Brain pericyte (primary cell): ENCODE data around the gene SREBF2.

Experiments
- DNase-seq: peaks from one replicate; pipeline ENCODE4 v3.0.0-alpha.2; 2012; ENCODE audit warnings: low read depth, low spot score

SREBF2 gene

GRCh38 chr22:41908411-41909309 is 75.8 kb downstream of the SREBF2 start:
- no peak for DNase-seq

GRCh38 chr22:41909310-41910049 is 76.6 kb downstream of the SREBF2 start:
- no peak for DNase-seq

- DNase-seq = no peak
These were observed 77.4 kb downstream of the SREBF2 start for GRCh38 chr22:41910050-41911000.

- DNase-seq = no peak
These were observed 78.2 kb downstream of the SREBF2 start for GRCh38 chr22:41911001-41911611.

- no peak for DNase-seq
These were observed 79.6 kb downstream of the SREBF2 start for GRCh38 chr22:41912338-41913039.

GRCh38 chr22:41913040-41913719 is 80.3 kb downstream of the SREBF2 start:
- DNase-seq = no peak

- DNase-seq = no peak
These were observed 81.1 kb downstream of the SREBF2 start for GRCh38 chr22:41913842-41914534.

- DNase-seq = no peak
These were observed 81.7 kb downstream of the SREBF2 start for GRCh38 chr22:41914611-41915034.

GRCh38 chr22:41915035-41915785 is 82.3 kb downstream of the SREBF2 start, which contains the start of gene SHISA8:
Gene SHISA8, minus strand, starts transcription at chr22:41915074. Its CDS starts 407 bp downstream, at chr22:41914667.
- DNase-seq = no peak

- no peak for DNase-seq
These were observed 83.0 kb downstream of the SREBF2 start for GRCh38 chr22:41915786-41916493.

GRCh38 chr22:41916745-41917358 is 83.9 kb downstream of the SREBF2 start:
- DNase-seq = no peak

- DNase-seq = no peak
These were observed 84.5 kb downstream of the SREBF2 start for GRCh38 chr22:41917375-41917902.

GRCh38 chr22:41917903-41918791 is 85.2 kb downstream of the SREBF2 start:
- DNase-seq = no peak

- no peak for DNase-seq
These were observed 86.7 kb downstream of the SREBF2 start for GRCh38 chr22:41919357-41920224.
